Measurements from ENCODE around the gene PLAGL1. TPM values are rescaled to one million over a fixed set of nuclear protein-coding genes. Genes with fewer than 3 reads are reported as not detected.

Gene PLAGL1
- total and polyA plus RNA-seq, 7 donors = 2.5 to 15.4 (median 3.3) TPM

- intact Hi-C loops (cut with DNase I) = loop anchor here in 1 of 2 donors (2.0 to 5.0 kb wide), 2 partner anchors 71 to 365 kb away; no protein-coding TSS in a partner anchor
- H3K9me3 ChIP-seq = no peaks in the 10 kb centered on the region
- no peak overlapping the region for H3K27ac ChIP-seq
- no peaks in the 10 kb centered on the region for H3K27me3 ChIP-seq (ENCODE audit: insufficient read depth in 3 of 3, low read length in 2 of 3)
- 69 to 74% (median 71%) methylated on average over 20 of the region's 20 CpGs for WGBS, 3 donors
- no peaks in the 10 kb centered on the region for H3K4me1 ChIP-seq
- TF ChIP-seq CTCF (IDR thresholded peaks at IDR 0.05) = peak; percentile 47
- peak; percentile 26 to 64 for DNase-seq
- peaks cover 0 to 3% of the 10 kb centered on the region in 2 donors for H3K36me3 ChIP-seq (ENCODE audit: insufficient read depth in 1 of 2, low read depth in 1 of 2)
- peak in 2 of 4 donors; percentile 47 to 54 for ATAC-seq
- H3K4me3 ChIP-seq = no peak overlapping the region
Measured at GRCh38 chr6:143941852-143942627, 66.0 kb downstream of the PLAGL1 start.

GRCh38 chr6:143940011-143940597, 68.0 kb downstream of the PLAGL1 start:
- Histone ChIP-seq H3K9me3 (no peaks in the 10 kb centered on the region), H3K27ac (no peak overlapping the region), H3K36me3 (ENCODE audit: insufficient read depth in 1 of 2, low read depth in 1 of 2) (no peaks in the 10 kb centered on the region), H3K4me3 (no peak overlapping the region), H3K4me1 (no peaks in the 10 kb centered on the region), H3K27me3 (ENCODE audit: insufficient read depth in 3 of 3, low read length in 2 of 3) (no peaks in the 10 kb centered on the region)
- peak; percentile 57 for TF ChIP-seq CTCF (IDR thresholded peaks at IDR 0.05)
- ATAC-seq (no peak), DNase-seq (no peak)
- WGBS, 3 donors = 49 to 65% (median 53%) methylated on average over 4 of the region's 4 CpGs
- intact Hi-C loops (cut with DNase I) = loop anchor here in 1 of 2 donors (2.0 to 5.0 kb wide), 2 partner anchors 73 to 363 kb away; no protein-coding TSS in a partner anchor

GRCh38 chr6:143939364-143939763, 68.7 kb downstream of the PLAGL1 start:
- 29 to 43% (median 40%) methylated on average over 4 of the region's 4 CpGs for WGBS, 3 donors
- Histone ChIP-seq H3K9me3 (no peaks in the 10 kb centered on the region), H3K4me1 (no peaks in the 10 kb centered on the region), H3K27ac (no peak overlapping the region), H3K27me3 (ENCODE audit: insufficient read depth in 3 of 3, low read length in 2 of 3) (no peaks in the 10 kb centered on the region), H3K4me3 (no peak overlapping the region), H3K36me3 (ENCODE audit: insufficient read depth in 1 of 2, low read depth in 1 of 2) (no peaks in the 10 kb centered on the region)
- ATAC-seq (no peak), DNase-seq (no peak)
- TF ChIP-seq CTCF (IDR thresholded peaks at IDR 0.05) = no peak
- intact Hi-C loops (cut with DNase I) = no loop called here

GRCh38 chr6:143937668-143937970, 70.4 kb downstream of the PLAGL1 start:
- TF ChIP-seq CTCF (IDR thresholded peaks at IDR 0.05) = no peak
- H3K27ac ChIP-seq = no peak overlapping the region
- intact Hi-C loops (cut with DNase I) = no loop called here
- no peak overlapping the region for H3K4me3 ChIP-seq
- H3K9me3 ChIP-seq = no peaks in the 10 kb centered on the region
- DNase-seq (no peak), ATAC-seq (no peak)
- 85 to 92% (median 88%) methylated on average over 1 of the region's 1 CpG for WGBS, 3 donors
- H3K27me3 ChIP-seq (ENCODE audit: insufficient read depth in 3 of 3, low read length in 2 of 3) = no peaks in the 10 kb centered on the region
- no peaks in the 10 kb centered on the region for H3K4me1 ChIP-seq
- no peaks in the 10 kb centered on the region for H3K36me3 ChIP-seq (ENCODE audit: insufficient read depth in 1 of 2, low read depth in 1 of 2)

Data from psoas muscle (tissue), 8 donors.